Measurements from ENCODE around the gene DCAF8L1. TPM values are rescaled to one million over a fixed set of nuclear protein-coding genes. Genes with fewer than 3 reads are reported as not detected.
"Not testable (repeated sequence)": the region's sequence is repeated elsewhere in the genome, so short reads cannot be mapped to it uniquely, and the experiment has no call there.

Gene DCAF8L1
- total RNA-seq, 1 experiment from 2014 or later, result not detected

DNA sequence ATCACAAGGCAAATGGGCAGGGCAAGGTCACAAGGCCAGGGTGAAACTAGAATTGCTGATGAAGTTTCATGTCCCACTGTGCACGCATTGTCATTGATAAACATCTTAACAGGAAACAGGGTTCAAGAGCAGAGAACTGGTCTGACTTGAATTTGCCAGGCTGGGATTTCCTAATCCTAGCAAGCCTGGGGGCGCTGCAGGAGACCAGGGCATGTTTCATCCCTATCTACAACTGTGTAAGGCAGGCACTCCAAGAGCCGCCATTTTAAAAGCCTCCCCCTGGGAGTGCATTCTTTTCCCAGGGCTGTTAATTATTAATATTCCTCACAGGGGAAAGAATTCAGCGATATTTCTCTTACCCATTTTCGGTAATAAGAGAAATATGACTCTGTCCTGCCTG, 15.9 kb downstream of the DCAF8L1 start:
- not testable (repeated sequence) for H3K36me3 ChIP-seq (replicated peaks; ENCODE audit: control insufficient read depth, insufficient read depth, low read length); DNase-seq; H3K4me3 ChIP-seq (ENCODE audit: insufficient read depth, low read depth, low read length); H3K27me3 ChIP-seq (ENCODE audit: control insufficient read depth, insufficient read depth, low read length)

DNA sequence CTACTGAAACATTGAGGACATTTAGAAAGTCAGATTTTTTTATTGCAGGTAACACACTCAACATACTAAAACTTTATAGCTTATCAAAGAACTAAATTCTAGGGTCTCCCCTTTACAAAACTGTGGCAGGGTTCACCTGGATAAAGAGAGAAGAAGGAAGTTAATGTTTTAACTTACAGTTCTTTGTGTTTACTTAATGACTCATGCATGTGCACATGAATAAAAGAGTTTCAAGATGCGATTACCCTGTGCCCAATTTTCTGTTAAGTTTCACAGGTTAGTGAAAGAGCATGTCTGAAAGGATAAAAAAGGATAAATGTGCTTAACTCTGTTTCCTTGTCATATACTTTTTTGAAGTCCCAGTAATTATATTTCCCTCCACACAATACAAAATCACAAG, 16.8 kb downstream of the DCAF8L1 start:
- Histone ChIP-seq H3K4me3 (ENCODE audit: insufficient read depth, low read depth, low read length) (no peak overlapping the region), H3K27me3 (ENCODE audit: control insufficient read depth, insufficient read depth, low read length) (no peaks in the 10 kb centered on the region), H3K36me3 (replicated peaks; ENCODE audit: control insufficient read depth, insufficient read depth, low read length) (no peaks in the 10 kb centered on the region)
- no peak for DNase-seq

DNA sequence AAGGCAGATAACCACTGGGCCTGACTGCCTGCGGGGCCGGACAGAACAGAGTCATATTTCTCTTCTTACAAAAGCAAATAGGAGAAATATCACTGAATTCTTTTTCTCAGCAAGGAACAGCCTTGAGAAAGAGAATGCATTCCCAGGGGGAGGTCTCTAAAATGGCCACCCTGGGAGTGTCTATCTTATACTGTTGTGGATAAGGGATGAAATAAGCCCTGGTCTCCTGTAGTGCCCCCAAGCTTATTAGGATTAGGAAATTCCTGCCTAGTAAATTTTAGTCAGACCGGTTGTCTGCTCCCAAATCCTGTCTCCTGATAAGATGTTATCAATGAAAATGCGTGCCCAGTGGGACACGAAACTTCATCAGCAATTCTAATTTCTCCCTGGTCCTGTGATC, 20.8 kb downstream of the DCAF8L1 start:
- not testable (repeated sequence) for H3K4me3 ChIP-seq (ENCODE audit: insufficient read depth, low read depth, low read length); DNase-seq; H3K27me3 ChIP-seq (ENCODE audit: control insufficient read depth, insufficient read depth, low read length); H3K36me3 ChIP-seq (replicated peaks; ENCODE audit: control insufficient read depth, insufficient read depth, low read length)

DNA sequence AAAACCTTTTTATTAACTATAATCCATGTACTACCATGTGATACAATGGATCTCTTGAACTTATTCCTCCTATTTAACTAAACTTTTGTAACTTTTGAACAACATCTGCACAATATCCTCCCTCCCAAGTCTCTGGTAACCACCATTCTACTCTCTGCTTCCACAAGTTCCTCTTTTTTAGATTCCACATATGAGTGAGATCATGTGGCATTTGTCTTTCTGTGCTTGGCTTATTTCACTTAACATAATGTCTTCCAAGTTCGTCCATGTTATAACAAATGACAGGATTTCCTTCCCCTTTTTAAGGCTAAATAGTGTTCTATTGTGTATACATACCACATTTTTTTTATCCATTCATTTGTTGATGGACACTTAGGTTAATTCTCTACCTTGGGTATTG, 28.1 kb downstream of the DCAF8L1 start:
- no peak for DNase-seq
- no peaks in the 10 kb centered on the region for H3K27me3 ChIP-seq (ENCODE audit: control insufficient read depth, insufficient read depth, low read length)
- no peaks in the 10 kb centered on the region for H3K36me3 ChIP-seq (replicated peaks; ENCODE audit: control insufficient read depth, insufficient read depth, low read length)
- H3K4me3 ChIP-seq (ENCODE audit: insufficient read depth, low read depth, low read length), result no peak overlapping the region

DNA sequence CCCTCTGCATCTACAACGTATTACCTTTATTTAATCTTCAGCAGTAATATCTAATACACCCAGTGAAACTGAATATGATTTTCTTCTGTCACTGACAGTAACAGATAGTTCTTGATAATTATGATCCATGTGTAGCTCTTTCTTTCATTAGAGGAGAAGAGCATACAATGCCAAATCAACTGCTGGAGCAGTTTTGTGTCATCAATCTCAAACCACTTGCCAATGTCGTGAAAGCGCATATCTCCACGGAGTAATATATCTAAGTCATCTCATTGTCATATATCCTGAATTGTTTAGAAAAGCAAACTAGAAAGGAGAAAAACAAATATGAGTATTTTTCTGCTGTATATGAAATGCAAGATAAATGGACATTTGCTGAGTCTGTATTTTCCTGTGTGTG, 47.9 kb downstream of the DCAF8L1 start:
- no peaks in the 10 kb centered on the region for H3K27me3 ChIP-seq (ENCODE audit: control insufficient read depth, insufficient read depth, low read length)
- DNase-seq, result no peak
- H3K4me3 ChIP-seq (ENCODE audit: insufficient read depth, low read depth, low read length), result no peak overlapping the region
- H3K36me3 ChIP-seq (replicated peaks; ENCODE audit: control insufficient read depth, insufficient read depth, low read length), result no peaks in the 10 kb centered on the region

Other genes with a start within 250 kb of the DCAF8L1 start
- gene MAGEB10, start 173.5 kb downstream of the DCAF8L1 start, total RNA-seq (2014; rRNA removed; shearing (Covaris generic)), result not detected in 2 replicates

All from H7 (cell line).